NOMO-1 treated with DMSO at 0.1 percent for 48 hours (cell line): ENCODE measurements around the gene FAM181A.

Experiments
- DNase-seq: peaks from one replicate; lab custom pipeline; 2025; ENCODE audit not compliant: unreplicated experiment; lab: John Stamatoyannopoulos, UW

Gene FAM181A

GRCh38 chr14:93947282-93947681 is 20.1 kb downstream of the FAM181A start:
- no peak for DNase-seq

- DNase-seq = no peak
These were observed 22.4 kb downstream of the FAM181A start for GRCh38 chr14:93949511-93950075.

GRCh38 chr14:93950948-93951634 is 23.9 kb downstream of the FAM181A start:
- DNase-seq = no peak

GRCh38 chr14:93951635-93952540 is 24.7 kb downstream of the FAM181A start:
- DNase-seq = peak; percentile 6

- DNase-seq = no peak
These were observed 25.7 kb downstream of the FAM181A start for GRCh38 chr14:93952829-93953228.

GRCh38 chr14:93953263-93953662 is 26.1 kb downstream of the FAM181A start:
- DNase-seq = no peak

GRCh38 chr14:93953739-93954515 is 26.8 kb downstream of the FAM181A start:
- no peak for DNase-seq

- DNase-seq = no peak
These were observed 27.3 kb downstream of the FAM181A start for GRCh38 chr14:93954516-93954830.

GRCh38 chr14:93954900-93955849 is 28.0 kb downstream of the FAM181A start:
- peak; percentile 94 for DNase-seq

- peak; percentile 39 for DNase-seq
These were observed 28.8 kb downstream of the FAM181A start for GRCh38 chr14:93955850-93956481.

GRCh38 chr14:93956514-93957332 is 29.6 kb downstream of the FAM181A start:
- no peak for DNase-seq

- no peak for DNase-seq
These were observed 30.2 kb downstream of the FAM181A start for GRCh38 chr14:93957333-93957710.

- no peak for DNase-seq
These were observed 30.8 kb downstream of the FAM181A start for GRCh38 chr14:93957751-93958566.

GRCh38 chr14:93958567-93959238 is 31.6 kb downstream of the FAM181A start:
- no peak for DNase-seq

- peak; percentile 80 for DNase-seq
These were observed 32.3 kb downstream of the FAM181A start for GRCh38 chr14:93959239-93960107.

- no peak for DNase-seq
These were observed 32.9 kb downstream of the FAM181A start for GRCh38 chr14:93960108-93960475.
